Esophagus muscularis mucosa (tissue), 4 donors: ENCODE results near the gene FGD1.

ENCODE experiments used
- CTCF ChIP-seq, 3 experiments: fragments of 200-600 bp in 2 of 3; fragments of 450-650 bp in 1 of 3; sonication (generic) in 2 of 3; IDR thresholded peaks; one replicate each; pipeline ENCODE4 v1.5.1; 2017 to 2019; ENCODE audit warnings: antibody characterized with exemption in 3 of 3, mild to moderate bottlenecking in 2 of 3, moderate library complexity in 1 of 3
- EP300 ChIP-seq: sonication (generic); formaldehyde crosslinking; IDR thresholded peaks from one replicate; pipeline ENCODE4 v1.6.1; 2017; ENCODE audit warnings: antibody characterized with exemption
- POLR2A ChIP-seq: fragments of 450-650 bp; IDR thresholded peaks from one replicate; pipeline ENCODE4 v1.6.1; 2017; ENCODE audit warnings: antibody characterized with exemption, moderate library complexity, mild to moderate bottlenecking, low read depth
- POLR2AphosphoS5 ChIP-seq, 2 donors: sonication (generic); formaldehyde crosslinking; IDR thresholded peaks; one replicate each; pipeline ENCODE4 v1.6.1; 2017; ENCODE audit warnings: antibody characterized with exemption in 2 of 2

DNA sequence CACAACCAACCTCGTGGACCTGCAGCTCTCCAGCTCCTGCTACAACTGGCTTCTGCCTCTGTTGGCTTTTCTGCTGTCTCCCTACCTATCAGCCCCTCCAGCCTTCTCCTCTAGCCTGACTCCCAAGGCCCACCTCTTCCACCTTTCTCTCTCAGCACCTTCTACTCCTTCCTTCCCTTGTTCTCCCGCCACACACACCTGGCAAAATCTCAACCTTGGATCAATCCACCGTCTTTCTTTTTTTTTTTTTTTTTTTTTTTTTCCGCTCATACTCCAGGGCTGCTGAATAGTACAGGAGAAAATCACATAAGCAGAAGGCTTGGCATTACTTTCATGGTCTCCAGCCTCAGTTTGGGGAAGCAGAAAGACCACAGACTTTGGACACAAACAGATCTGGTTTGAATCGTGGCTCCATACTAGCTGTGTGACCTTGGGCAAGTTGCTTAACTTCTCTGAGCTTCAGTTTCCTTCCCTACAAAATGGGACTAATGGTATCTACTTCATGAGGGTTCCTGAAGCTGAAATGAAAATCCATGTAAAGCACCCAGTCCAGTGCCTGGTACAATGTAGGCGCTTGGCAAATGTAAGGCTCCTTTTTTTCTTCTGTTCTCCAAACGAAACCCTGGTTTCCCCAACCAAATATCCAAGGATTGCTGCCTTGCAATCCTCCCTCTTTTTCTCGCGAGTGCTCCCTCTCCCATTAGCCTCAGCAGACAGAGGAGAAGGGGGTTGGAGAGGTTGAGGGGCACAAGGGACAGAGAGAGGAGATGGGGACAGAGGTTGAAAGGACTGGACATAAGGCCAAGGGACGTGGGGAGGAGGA is 1.7 kb downstream of the FGD1 start:
- TF ChIP-seq CTCF (IDR thresholded peaks at IDR 0.05) (no peak), POLR2AphosphoS5 (IDR thresholded peaks at IDR 0.05) (no peak), POLR2A (no peak), EP300 (no peak)
